HG03439 (cell line): ENCODE measurements around the gene MAPKAP1.

Source experiments
- ATAC-seq: cut with Tn5 transposase; IDR thresholded peaks from one replicate; pipeline ENCODE4 v1.9.1; 2021; ENCODE audit warnings: mild to moderate bottlenecking, moderate library complexity; ENCODE audit not compliant: unreplicated experiment

Gene MAPKAP1

GRCh38 chr9:125464591-125465385 lies 242.2 kb downstream of the MAPKAP1 start:
- ATAC-seq = no peak

- no peak for ATAC-seq
Measured at GRCh38 chr9:125463926-125464325, 243.1 kb downstream of the MAPKAP1 start.

DNA sequence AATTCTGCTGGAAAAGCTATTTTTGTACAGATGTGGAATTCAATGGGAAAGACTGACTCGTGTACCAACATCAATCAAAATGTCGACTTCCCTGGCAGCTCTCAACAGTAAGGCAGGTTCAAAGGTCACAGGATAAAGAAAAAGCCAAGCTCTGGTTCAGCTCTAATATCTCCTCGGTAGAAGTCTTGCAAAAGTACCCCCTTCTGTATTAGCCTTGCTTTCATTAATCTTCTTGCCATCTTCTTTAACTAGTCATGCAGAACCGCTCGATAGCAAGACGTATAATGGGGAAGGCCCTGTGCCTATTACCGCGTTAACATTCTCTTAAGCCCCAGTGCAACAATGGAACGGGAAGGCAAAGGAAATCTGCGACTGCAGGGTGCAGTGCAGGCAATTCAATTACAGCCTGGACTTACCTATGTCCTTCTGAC lies 244.1 kb downstream of the MAPKAP1 start:
- no peak for ATAC-seq

DNA sequence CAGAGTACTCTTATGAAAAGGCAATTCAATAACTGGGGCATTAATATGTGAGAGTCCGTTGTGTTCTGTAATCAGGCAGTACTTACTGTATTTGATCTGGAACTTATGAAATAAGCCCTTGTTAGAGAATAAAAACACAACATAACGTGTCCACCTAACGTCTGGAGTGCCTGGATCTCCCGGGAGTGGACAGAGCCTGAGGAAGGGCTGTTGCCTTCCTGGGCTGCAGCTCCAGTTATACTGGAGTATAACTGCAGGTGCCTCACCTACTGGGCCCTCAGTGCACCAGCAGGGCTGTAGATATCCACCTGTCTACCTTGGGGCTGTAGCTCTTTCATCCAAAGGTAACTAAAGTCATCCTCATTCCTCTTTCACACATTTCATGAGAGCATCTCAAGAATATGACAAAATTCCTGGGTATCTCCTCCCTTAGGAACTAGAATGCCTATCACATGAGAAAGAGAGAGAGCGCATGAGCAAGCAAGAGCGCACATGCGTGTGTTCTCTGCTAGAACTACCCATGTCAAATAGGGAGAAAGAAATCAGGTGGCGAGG lies 245.3 kb downstream of the MAPKAP1 start:
- ATAC-seq = no peak

GRCh38 chr9:125460883-125461635 lies 245.9 kb downstream of the MAPKAP1 start:
- ATAC-seq = no peak

- no peak for ATAC-seq
Measured at GRCh38 chr9:125460346-125460745, 246.7 kb downstream of the MAPKAP1 start.

DNA sequence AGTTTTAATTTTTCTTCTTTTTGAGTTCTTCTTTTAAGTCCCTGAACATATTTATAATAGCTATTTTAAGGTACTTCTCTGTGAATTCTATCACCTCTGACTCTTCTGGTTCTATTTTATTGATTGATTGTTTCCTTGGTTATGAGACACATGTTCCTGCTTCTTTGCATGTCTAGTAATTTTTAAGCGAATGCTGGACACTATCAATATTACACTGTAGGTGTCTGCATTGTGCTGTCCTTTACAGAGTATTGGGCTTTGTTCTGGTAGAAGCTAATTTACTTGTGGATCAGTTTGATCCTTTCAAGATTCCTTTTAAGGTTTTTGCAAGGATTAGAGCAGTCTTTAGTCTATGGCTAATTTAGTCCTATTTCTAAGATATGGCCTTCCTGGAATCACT lies 249.7 kb downstream of the MAPKAP1 start:
- ATAC-seq = no peak

DNA sequence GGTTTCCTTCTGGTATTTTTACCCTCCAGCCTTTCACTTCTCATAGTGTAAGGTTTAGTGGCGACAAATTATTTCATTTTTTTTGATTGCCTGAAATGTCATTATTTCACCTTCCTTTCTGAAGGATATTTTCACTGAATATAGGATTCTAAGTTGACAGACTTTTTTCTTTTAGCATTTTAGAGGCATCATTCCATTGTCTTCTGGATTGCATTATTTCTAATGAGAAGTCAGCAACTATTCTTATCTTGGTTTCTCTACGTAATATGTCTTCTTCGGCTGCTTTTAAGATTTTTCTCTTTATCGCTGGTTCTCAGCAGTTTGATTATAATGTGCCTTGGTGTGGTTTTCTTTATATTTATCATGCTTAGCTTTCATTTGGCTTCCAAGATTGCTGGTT lies 251.1 kb downstream of the MAPKAP1 start:
- ATAC-seq = no peak

- ATAC-seq = no peak
Measured at GRCh38 chr9:125455132-125455531, 251.9 kb downstream of the MAPKAP1 start.

- ATAC-seq = no peak
Measured at GRCh38 chr9:125447202-125447802, 259.7 kb downstream of the MAPKAP1 start.

DNA sequence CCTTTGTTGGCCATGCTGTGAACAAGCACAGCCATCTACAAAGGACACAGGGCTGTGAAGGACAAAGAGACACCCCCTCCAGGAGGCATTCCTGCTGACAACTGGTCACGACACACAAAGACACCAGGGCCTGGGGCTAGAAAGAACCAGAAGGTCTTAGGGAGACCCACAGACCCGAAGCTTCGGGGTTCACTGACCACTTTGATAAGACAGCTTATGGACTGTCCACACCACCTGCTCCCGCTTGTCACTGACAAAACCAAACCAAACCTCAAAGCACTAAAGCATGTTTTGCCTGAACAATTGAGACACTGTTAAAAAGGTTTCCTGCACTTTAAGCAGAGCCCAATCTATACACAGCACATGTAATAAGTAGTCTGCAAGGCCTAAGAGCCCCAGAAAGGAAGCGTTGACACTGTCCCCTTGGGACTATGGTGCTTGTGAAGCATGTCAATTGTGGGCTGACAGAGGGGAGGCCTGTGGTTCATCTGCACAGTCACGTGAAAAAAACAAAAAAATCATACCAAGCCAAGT lies 260.4 kb downstream of the MAPKAP1 start:
- ATAC-seq = peak; percentile 71

DNA sequence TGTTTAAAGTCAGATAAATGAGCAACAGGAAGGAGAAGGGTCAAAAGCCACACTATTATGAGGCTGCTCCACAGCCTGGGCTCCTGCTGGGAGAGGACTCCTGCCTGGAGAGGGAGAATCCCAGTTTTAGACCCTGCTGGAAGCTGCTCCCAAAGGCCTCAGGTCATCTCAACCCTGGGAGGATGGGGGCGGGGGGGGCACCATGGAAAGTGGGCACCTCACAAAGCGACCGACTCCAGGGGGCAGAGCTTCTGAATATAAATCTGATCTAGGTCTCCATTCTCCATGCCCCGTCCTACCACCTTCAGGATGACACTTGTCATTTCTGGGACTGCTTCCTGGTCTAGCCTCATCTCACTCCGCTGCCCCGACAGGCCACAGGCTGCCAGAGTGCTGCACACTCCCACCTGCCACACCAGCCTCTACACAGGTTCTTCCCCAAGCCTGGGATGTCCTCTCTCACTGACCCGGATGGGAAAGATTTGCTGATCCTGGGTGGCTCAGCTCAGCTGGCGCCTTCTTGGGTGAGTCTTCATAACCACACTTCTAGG lies 262.0 kb downstream of the MAPKAP1 start:
- no peak for ATAC-seq

DNA sequence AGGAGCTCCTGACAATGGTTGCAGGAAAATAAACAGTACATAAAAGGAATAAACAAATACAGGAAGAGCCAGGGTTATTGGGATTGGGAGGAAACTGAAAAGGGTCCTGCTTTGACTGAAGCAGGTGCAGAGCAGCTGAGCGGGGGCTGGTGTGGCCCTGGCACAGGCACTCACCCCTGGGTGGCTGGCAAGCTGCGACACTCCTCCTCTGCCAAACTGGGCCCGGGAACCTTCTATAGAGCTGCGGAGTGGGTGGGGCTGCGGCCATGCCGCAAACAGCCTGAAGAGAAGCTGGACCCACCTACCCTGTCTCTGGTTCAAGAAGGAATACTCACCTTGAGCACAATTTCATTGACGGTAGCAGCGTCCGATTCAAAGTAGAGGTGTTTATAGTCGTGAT lies 262.8 kb downstream of the MAPKAP1 start:
- ATAC-seq = no peak

- no peak for ATAC-seq
Measured at GRCh38 chr9:125443367-125443766, 263.6 kb downstream of the MAPKAP1 start.

GRCh38 chr9:125442452-125442851 lies 264.6 kb downstream of the MAPKAP1 start:
- ATAC-seq = no peak

GRCh38 chr9:125440411-125440810 lies 266.6 kb downstream of the MAPKAP1 start:
- ATAC-seq = no peak

GRCh38 chr9:125439434-125440272 lies 267.4 kb downstream of the MAPKAP1 start:
- ATAC-seq = no peak

DNA sequence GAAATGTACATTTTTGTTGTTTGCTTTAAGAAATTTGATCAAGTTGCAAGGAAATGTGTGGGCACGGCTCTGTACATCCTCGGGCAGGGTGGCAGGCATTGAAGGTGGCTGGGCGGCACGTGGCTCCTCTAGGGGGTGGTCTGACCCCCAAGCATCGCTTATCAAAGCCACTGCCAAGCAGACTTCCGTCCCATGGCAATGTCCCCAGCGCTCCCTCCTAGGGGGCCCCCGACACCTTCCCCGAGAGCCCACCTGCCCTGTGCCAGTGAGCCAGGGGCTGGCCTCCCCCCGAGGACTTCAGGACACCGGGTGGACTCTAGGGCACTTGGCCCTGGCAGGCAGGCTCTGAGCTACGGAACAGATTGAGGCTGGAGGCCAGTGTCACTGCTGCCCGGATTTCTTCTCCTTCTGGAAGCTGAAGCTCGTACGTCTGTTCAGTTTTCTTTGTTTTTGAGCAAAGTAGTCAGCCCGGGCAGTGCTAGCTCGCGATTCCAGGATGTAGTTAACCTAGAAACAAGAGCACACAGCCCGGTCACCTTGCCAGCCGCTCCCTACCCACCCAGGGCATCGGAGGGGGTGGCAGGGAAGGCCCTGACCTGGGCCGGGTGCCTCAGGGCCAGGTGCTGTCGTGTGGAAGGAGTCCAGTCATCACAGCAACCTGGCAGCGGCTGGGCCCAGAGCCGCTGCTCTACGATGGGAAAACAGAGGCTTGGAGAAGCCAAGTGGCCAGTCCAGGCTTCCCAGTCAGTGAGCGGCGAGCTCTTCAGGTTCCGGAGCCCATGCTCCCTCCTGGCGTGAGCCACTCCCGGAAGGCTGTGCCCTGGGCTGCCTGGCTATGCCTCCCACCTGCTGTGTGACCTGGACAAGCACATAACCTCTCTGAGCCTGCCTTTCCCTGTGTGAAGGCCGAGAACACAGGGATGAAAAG lies 268.2 kb downstream of the MAPKAP1 start:
- no peak for ATAC-seq

GRCh38 chr9:125437771-125438221 lies 269.2 kb downstream of the MAPKAP1 start:
- no peak for ATAC-seq
